Renal cortex interstitium (tissue), 11 donors: Measurements from ENCODE around the gene UGT1A10. TPM values are rescaled to one million over a fixed set of nuclear protein-coding genes. Genes with fewer than 3 reads are reported as not detected.

Experiments
- DNase-seq, 11 donors: peaks; one replicate each; pipeline ENCODE4 v3.0.0-alpha.2; 2013; ENCODE audit warnings: low read depth in 9 of 11, low spot score in 4 of 11; ENCODE audit errors: extremely low read depth in 1 of 11
- polyA plus RNA-seq, 3 donors: library from polyadenylated mRNA; unstranded; fragments of 120-200 nt; gene quantifications; one replicate each; pipeline ENCODE4 v1.2.1, GENCODE V29; 2013; ENCODE audit not compliant: insufficient read length in 3 of 3

Gene UGT1A10
- polyA plus RNA-seq, 3 donors: not detected

DNA sequence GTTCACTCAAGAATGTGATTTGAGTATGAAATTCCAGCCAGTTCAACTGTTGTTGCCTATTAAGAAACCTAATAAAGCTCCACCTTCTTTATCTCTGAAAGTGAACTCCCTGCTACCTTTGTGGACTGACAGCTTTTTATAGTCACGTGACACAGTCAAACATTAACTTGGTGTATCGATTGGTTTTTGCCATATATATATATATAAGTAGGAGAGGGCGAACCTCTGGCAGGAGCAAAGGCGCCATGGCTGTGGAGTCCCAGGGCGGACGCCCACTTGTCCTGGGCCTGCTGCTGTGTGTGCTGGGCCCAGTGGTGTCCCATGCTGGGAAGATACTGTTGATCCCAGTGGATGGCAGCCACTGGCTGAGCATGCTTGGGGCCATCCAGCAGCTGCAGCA lies 123.8 kb downstream of the UGT1A10 start, which contains the start of gene UGT1A1:
Gene UGT1A1 (plus strand): TSS at position 228 of the 400 bp plus-strand sequence. CDS start 18 bp downstream, at position 246.
- DNase-seq: no peak

GRCh38 chr2:233761040-233761769 lies 125.0 kb downstream of the UGT1A10 start:
- DNase-seq: no peak

DNA sequence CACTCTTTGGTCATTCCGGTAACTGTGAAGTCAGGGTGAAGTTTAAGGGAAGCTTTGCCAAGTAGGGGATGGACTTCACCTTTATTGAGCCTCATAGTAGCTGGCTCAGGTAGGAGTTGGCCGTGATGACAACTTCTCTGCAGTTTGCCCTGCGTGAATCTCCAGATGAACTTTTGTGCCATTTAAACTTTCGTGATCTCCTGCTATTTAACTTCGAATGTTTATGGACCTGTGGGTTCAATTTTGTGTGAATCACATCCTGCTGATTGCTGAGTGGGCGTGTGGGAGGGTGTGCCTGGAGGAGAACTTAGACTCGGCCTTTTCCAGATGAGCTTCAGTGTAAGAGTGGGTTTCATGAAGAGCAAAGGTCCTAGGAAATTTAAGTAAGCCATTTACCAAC lies 128.0 kb downstream of the UGT1A10 start:
- no peak for DNase-seq

DNA sequence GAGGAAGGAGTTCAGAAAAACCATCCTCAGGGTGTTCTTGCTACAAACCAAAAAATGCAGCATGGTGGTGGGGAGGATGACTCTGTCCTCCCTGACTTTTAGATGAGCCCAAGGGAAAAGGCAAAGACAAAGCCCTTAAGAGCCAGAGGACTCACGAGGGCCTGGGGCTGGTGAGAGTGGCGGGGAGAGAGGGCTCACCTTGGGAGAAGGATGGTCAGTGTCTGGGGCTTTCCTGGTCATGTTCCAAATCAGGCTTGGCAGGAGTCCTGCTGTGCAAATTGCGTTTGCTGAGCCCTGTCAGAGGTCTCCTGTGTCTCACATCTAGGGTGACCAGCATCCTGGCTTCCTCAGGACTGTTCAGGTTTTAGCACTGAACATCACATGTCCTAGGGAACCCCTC lies 128.5 kb downstream of the UGT1A10 start:
- no peak for DNase-seq

- DNase-seq: no peak
These were observed 130.2 kb downstream of the UGT1A10 start for GRCh38 chr2:233766416-233766815.

- DNase-seq: no peak
These were observed 131.8 kb downstream of the UGT1A10 start for GRCh38 chr2:233768076-233768475.

DNA sequence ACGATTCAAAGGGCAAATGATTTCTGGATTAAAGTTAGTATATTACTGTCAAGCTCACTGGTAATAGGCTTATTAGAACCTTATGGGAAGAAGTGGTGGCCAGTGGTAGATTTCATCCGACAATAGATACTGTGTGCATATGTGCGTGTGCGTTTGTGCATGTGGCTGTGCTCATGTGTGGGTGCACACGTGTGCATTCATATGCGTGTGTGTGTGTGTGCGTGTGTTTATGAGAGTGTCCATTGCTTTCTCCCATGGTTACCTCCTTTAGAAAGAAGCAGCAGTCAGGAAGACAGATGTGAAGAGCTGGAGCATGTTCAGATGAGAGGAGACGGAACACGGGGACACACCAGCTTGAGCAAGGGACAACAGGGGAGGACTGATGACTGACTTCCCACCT lies 133.0 kb downstream of the UGT1A10 start:
- DNase-seq: no peak

GRCh38 chr2:233772153-233772552 lies 135.9 kb downstream of the UGT1A10 start:
- no peak for DNase-seq

DNA sequence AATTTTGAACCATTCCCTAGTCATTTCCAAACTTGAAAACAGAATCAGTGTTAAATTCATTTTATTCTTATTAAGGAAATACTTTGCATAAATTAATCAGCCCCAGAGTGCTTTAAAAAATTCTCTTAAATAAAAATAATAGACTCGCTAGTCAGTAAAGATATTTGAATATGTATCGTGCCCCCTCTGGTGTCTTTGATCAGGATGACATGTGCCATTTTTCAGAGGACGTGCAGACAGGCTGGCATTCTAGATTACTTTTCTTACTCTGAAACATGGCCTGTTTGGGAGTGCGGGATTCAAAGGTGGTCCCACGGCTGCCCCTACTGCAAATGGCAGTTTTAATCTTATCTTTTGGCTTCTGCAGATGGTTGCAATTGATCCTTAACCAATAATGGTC lies 136.3 kb downstream of the UGT1A10 start:
- no peak for DNase-seq

GRCh38 chr2:233773854-233774253 lies 137.6 kb downstream of the UGT1A10 start:
- DNase-seq: no peak

GRCh38 chr2:233775414-233775813 lies 139.2 kb downstream of the UGT1A10 start:
- DNase-seq: no peak

DNA sequence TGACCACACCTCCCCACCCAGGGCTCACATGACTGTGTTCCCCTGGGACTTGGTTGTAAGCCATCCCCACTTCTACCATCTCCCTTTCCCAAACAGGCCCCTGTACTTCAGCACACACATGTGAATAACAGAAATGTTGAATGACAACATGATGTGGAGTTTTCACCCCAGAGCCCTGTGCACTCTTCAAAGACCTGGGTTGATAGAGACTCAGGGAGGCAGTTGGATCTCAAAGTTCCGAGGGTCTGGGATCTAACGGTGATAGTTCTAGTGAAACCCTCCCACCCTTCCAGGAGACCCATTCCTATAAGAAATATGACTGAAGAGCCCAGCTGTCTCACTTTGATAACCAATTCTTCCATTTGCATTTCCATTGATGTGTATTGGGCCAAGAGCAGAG lies 141.8 kb downstream of the UGT1A10 start, which contains the start of gene MROH2A:
Gene MROH2A (plus strand): TSS at position 301 of the 400 bp plus-strand sequence. CDS start 1,029 bp downstream, outside the sequence.
- DNase-seq: no peak

GRCh38 chr2:233779722-233780121 lies 143.5 kb downstream of the UGT1A10 start:
- DNase-seq: no peak

GRCh38 chr2:233780771-233781170 lies 144.5 kb downstream of the UGT1A10 start:
- DNase-seq: no peak

DNA sequence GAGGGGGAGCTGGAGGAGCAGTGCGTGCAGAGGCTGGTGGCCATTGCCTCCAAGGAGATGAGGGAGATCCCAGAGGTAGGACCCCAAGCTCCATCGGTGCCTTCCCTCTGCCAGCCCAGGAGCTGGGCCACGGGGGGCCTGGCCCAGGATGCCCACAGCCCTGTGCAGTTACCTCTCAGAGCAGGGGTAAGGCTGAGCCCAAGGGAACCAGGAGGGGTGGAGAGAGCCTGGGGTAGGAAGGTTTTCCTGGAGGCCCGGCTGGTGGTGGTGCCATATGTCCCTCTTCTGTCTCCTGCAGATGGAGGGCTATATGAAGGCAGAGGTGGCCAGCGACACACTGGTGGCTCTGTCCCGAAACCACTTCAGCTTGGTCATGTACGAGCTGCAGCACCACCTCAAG lies 153.3 kb downstream of the UGT1A10 start:
- no peak for DNase-seq

GRCh38 chr2:233791151-233791882 lies 155.1 kb downstream of the UGT1A10 start:
- DNase-seq: no peak

DNA sequence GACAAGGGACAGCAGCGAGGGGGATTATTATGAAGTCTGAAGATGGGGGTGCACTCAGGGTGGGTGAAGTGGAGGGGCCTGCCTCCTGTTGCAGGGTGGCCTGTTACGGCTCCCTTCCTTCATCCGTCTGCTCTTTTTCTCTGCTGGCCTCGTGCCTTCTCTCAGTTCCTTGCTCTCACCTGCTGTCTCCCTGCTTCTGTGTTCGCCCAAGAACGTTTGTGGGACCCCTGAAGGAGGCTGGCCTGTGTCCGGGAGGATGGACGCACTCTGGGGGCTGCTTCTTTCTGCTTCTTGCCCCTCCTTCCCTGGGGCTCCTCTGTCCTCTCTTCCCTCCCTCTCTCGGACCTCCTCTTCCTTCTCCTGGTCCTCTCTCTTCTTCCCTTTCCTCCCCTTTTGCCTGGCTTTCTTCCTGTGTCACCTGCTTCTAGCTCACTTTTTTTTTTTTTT lies 155.7 kb downstream of the UGT1A10 start:
- no peak for DNase-seq

GRCh38 chr2:233792720-233793119 lies 156.5 kb downstream of the UGT1A10 start:
- DNase-seq: no peak

DNA sequence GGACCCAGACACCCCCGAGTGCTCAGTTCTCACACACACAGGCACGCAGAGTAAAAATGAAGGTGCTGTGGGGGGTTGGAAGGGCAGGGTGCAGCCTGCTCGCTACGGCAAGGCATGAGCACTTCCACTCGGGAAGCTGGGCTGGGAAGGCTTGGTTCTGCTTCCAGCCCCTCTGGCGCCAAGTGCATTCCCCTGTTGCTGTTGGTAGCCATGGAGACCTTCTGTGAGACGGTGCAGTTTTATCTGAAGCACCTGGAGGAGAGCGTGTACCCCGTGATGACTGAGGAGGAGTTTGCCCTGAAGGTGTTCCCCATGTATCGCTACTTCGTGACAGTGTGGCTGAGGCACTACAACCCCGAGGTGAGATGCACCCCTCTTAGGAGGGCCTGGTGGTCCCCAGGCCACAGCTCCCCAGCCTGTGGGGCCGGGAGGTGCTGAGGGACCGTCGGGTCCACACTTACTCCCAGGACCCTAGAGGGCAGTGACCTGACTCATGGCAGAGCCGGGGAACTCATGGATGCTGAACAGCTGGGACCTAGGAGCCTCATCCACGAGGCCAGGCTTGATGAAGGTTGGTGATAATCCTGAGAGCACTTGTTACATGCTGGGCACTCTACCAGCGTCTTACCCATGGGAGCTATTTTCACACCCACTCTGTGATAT lies 157.3 kb downstream of the UGT1A10 start:
- no peak for DNase-seq

DNA sequence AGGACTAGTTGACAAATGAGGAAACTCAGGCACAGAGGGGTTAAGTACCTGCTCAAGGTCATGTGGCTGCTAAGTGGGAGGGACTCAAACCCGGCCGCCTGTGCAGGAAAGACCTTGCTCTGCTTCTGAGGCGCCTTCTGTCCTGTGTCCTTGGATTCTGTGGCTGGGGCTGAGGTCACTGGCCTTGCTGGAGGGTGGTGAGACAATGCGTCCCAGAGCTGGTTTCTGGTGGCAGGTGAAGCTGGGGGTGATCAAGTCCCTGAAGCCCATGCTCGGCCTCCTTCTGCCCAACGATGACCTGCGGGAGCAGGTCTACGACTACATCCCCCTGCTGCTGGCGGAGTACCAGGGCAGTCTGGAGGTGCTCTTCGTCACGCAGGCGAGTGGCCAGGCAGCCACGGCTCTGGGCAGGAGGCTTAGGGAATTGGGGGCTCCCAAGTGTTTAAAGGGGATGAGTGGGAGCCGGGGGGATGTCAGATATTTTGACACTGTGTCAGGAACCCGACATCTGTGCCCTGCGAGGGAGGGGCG lies 157.9 kb downstream of the UGT1A10 start:
- DNase-seq: no peak
